H9 (cell line): ENCODE measurements around the gene DNAH12. TPM values are rescaled to one million over a fixed set of nuclear protein-coding genes. Genes with fewer than 3 reads are reported as not detected.
"Not testable (repeated sequence)": the region's sequence is repeated elsewhere in the genome, so short reads cannot be mapped to it uniquely, and the experiment has no call there.

Source experiments
- DNase-seq: peaks from one replicate; pipeline ENCODE4 v3.0.0-alpha.2; 2017
- H2AFZ ChIP-seq: one replicate; pipeline ENCODE4 v1.6.1; 2013; ENCODE audit warnings: mild to moderate bottlenecking, low read length, control low read depth, moderate library complexity
- H2AK5ac ChIP-seq: 2 replicates; pipeline ENCODE4 v1.6.1; 2013; ENCODE audit warnings: low read length, control low read depth, mixed read lengths; ENCODE audit not compliant: insufficient read length
- H2BK120ac ChIP-seq: one replicate; pipeline ENCODE4 v1.6.1; 2013; ENCODE audit warnings: low read depth, mild to moderate bottlenecking, low read length, control low read depth, inconsistent platforms; ENCODE audit not compliant: poor library complexity, severe bottlenecking
- H2BK12ac ChIP-seq: 2 replicates; pipeline ENCODE4 v1.6.1; 2013; ENCODE audit warnings: low read length, control low read depth, mixed read lengths, low read depth; ENCODE audit not compliant: insufficient read length
- H2BK15ac ChIP-seq: 2 replicates; pipeline ENCODE4 v1.6.1; 2013; ENCODE audit warnings: low read depth, low read length, control low read depth
- H2BK20ac ChIP-seq: one replicate; pipeline ENCODE4 v1.6.1; 2013; ENCODE audit warnings: low read depth, mild to moderate bottlenecking, low read length, control low read depth, inconsistent platforms; ENCODE audit not compliant: poor library complexity, severe bottlenecking
- H2BK5ac ChIP-seq: 2 replicates; pipeline ENCODE4 v1.6.1; 2013; ENCODE audit warnings: low read length, control low read depth, mixed read lengths; ENCODE audit not compliant: insufficient read length
- H3K14ac ChIP-seq: 2 replicates; pipeline ENCODE4 v1.6.1; 2013; ENCODE audit warnings: low read length, control low read depth; ENCODE audit not compliant: insufficient read depth
- H3K18ac ChIP-seq: 2 replicates; pipeline ENCODE4 v1.6.1; 2013; ENCODE audit warnings: low read depth, mild to moderate bottlenecking, mixed read lengths, low read length, control low read depth; ENCODE audit not compliant: insufficient read length
- H3K23ac ChIP-seq: 2 replicates; pipeline ENCODE4 v1.6.1; 2013; ENCODE audit warnings: low read length, control low read depth, mixed read lengths, low read depth; ENCODE audit not compliant: insufficient read length
- H3K23me2 ChIP-seq: 2 replicates; pipeline ENCODE4 v1.6.1; 2013; ENCODE audit warnings: low read depth, mild to moderate bottlenecking, mixed read lengths, low read length, control low read depth; ENCODE audit not compliant: insufficient read length, poor library complexity, severe bottlenecking
- H3K27ac ChIP-seq: 2 replicates; pipeline ENCODE4 v1.5.1; 2013; ENCODE audit warnings: low read length, control low read depth, mixed read lengths, low read depth; ENCODE audit not compliant: insufficient read length
- H3K27me3 ChIP-seq: 2 replicates; pipeline ENCODE4 v1.6.1; 2013; ENCODE audit warnings: low read length, control low read depth, inconsistent platforms; ENCODE audit not compliant: insufficient read depth
- H3K4ac ChIP-seq: 2 replicates; pipeline ENCODE4 v1.6.1; 2013; ENCODE audit warnings: low read depth, mild to moderate bottlenecking, control low read depth, inconsistent platforms, low read length, moderate library complexity
- H3K4me1 ChIP-seq: 2 replicates; pipeline ENCODE4 v1.6.1; 2013; ENCODE audit warnings: low read length, control low read depth, inconsistent platforms; ENCODE audit not compliant: insufficient read depth
- H3K4me2 ChIP-seq: 2 replicates; pipeline ENCODE4 v1.6.1; 2013; ENCODE audit warnings: low read length, control low read depth, mixed read lengths; ENCODE audit not compliant: insufficient read length, insufficient read depth
- H3K56ac ChIP-seq: 2 replicates; pipeline ENCODE4 v1.6.1; 2013; ENCODE audit warnings: low read depth, mild to moderate bottlenecking, mixed read lengths, low read length, control low read depth; ENCODE audit not compliant: insufficient read length
- H3K79me1 ChIP-seq: 2 replicates; pipeline ENCODE4 v1.6.1; 2013; ENCODE audit warnings: low read depth, mild to moderate bottlenecking, moderate library complexity, low read length, control low read depth, inconsistent platforms; ENCODE audit not compliant: insufficient read depth, poor library complexity, severe bottlenecking
- H3K79me2 ChIP-seq: 2 replicates; pipeline ENCODE4 v1.6.1; 2013; ENCODE audit warnings: low read length, control low read depth, inconsistent platforms; ENCODE audit not compliant: insufficient read depth
- H3K9ac ChIP-seq: 2 replicates; pipeline ENCODE4 v1.6.1; 2013; ENCODE audit warnings: low read length, control low read depth, mixed read lengths; ENCODE audit not compliant: insufficient read length; ENCODE audit errors: extremely low read depth
- H3K9me3 ChIP-seq: one replicate; pipeline ENCODE4 v1.6.1; 2013; ENCODE audit warnings: low read depth, low read length, inconsistent platforms; ENCODE audit not compliant: control insufficient read depth
- H3T11ph ChIP-seq: one replicate; pipeline ENCODE4 v1.6.1; 2013; ENCODE audit warnings: mild to moderate bottlenecking, low read length, control low read depth, inconsistent platforms
- H4K20me1 ChIP-seq: one replicate; pipeline ENCODE4 v1.6.1; 2013; ENCODE audit not compliant: control insufficient read depth, insufficient read length, insufficient read depth
- H4K5ac ChIP-seq: 2 replicates; pipeline ENCODE4 v1.6.1; 2013; ENCODE audit warnings: low read depth, mild to moderate bottlenecking, mixed read lengths, low read length, control low read depth; ENCODE audit not compliant: insufficient read length
- H4K8ac ChIP-seq: replicated peaks from 2 replicates; pipeline ENCODE4 v1.6.1; 2013; ENCODE audit warnings: low read length, control low read depth, mixed read lengths, low read depth; ENCODE audit not compliant: insufficient read length
- H4K91ac ChIP-seq: 2 replicates; pipeline ENCODE4 v1.6.1; 2013; ENCODE audit warnings: low read depth, mild to moderate bottlenecking, moderate library complexity, mixed read lengths, low read length, control low read depth; ENCODE audit not compliant: insufficient read length
- H3K27ac Mint-ChIP-seq, 3 experiments: 2 replicates in 2 of 3; 3 replicates in 1 of 3; pipeline ENCODE4 v1.8.0; 2020 to 2021; ENCODE audit warnings: mixed read lengths in 3 of 3, mild to moderate bottlenecking in 1 of 3, moderate library complexity in 1 of 3
- H3K27me3 Mint-ChIP-seq: 2 replicates; pipeline ENCODE4 v1.8.0; 2021; ENCODE audit warnings: low read depth, mild to moderate bottlenecking, moderate library complexity, mixed read lengths
- H3K36me3 Mint-ChIP-seq, 3 experiments: 2 replicates in 2 of 3; 3 replicates in 1 of 3; pipeline ENCODE4 v1.8.0; 2020 to 2021; ENCODE audit warnings: low read depth in 3 of 3, mixed read lengths in 3 of 3; ENCODE audit not compliant: insufficient read depth in 1 of 3
- H3K4me1 Mint-ChIP-seq, 2 experiments: 2 replicates each; pipeline ENCODE4 v1.8.0; 2020; ENCODE audit warnings: mixed read lengths in 2 of 2
- H3K4me3 Mint-ChIP-seq, 2 experiments: 2 replicates in 1 of 2; 3 replicates in 1 of 2; pipeline ENCODE4 v1.8.0; 2020 to 2021; ENCODE audit warnings: mild to moderate bottlenecking in 2 of 2, mixed read lengths in 2 of 2, moderate library complexity in 1 of 2
- H3K9me3 Mint-ChIP-seq, 2 experiments: 2 replicates in 1 of 2; 3 replicates in 1 of 2; pipeline ENCODE4 v1.8.0; 2020; ENCODE audit warnings: mild to moderate bottlenecking in 2 of 2, mixed read lengths in 2 of 2, moderate library complexity in 1 of 2
- CTCF ChIP-seq: fragments of 200-600 bp; sonication (generic); conservative IDR thresholded peaks from 3 replicates; pipeline ENCODE4 v1.8.0; 2021; ENCODE audit warnings: antibody characterized with exemption, mild to moderate bottlenecking
- WGBS: extraction: QIAGEN DNeasy Blood & Tissue Kit; methylation state at CpG from one replicate; pipeline ENCODE4 v1.1.7; 2013; ENCODE audit warnings: missing lambda C conversion rate, low lambda C conversion rate, mixed read lengths; ENCODE audit not compliant: insufficient read length; ENCODE audit errors: extremely low coverage; 5-methylcytosine and 5-hydroxymethylcytosine counted together
- total RNA-seq: library from RNA; stranded (reverse); gene quantifications from 2 replicates; pipeline ENCODE4 v1.2.1, GENCODE V29; 2021

Gene DNAH12
- total RNA-seq, 1 experiment from 2014 or later = not detected

GRCh38 chr3:57444469-57444868 is 99.7 kb downstream of the DNAH12 start:
- Histone ChIP-seq H4K5ac (no peak overlapping the region), H3K14ac (no peak overlapping the region), H2BK12ac (no peak overlapping the region), H3K9ac (no peak overlapping the region), H3K27ac (no peak overlapping the region), H2BK120ac (no peak overlapping the region), H3K4me2 (no peak overlapping the region), H2BK20ac (no peak overlapping the region), H3K18ac (no peak overlapping the region), H3K23ac (no peak overlapping the region), H2AK5ac (no peak overlapping the region), H3K27me3 (no peaks in the 10 kb centered on the region), H3K23me2 (no peaks in the 10 kb centered on the region), H2BK15ac (no peak overlapping the region), H2BK5ac (no peak overlapping the region), H2AFZ (no peak overlapping the region), H4K91ac (no peak overlapping the region), H3K4ac (no peak overlapping the region), H3T11ph (no peak overlapping the region), H3K9me3 (no peaks in the 10 kb centered on the region), H4K8ac (no peak overlapping the region), H3K79me1 (no peaks in the 10 kb centered on the region), H3K56ac (no peak overlapping the region), H3K4me1 (no peaks in the 10 kb centered on the region), H4K20me1 (no peaks in the 10 kb centered on the region), H3K79me2 (no peaks in the 10 kb centered on the region)
- WGBS = no CpG with 5 or more reads among the region's 5 CpGs
- H3K27me3 Mint-ChIP-seq = no peaks in the 10 kb centered on the region
- no peak overlapping the region for H3K27ac Mint-ChIP-seq
- TF ChIP-seq CTCF = no peak
- H3K4me1 Mint-ChIP-seq = no peaks in the 10 kb centered on the region
- H3K36me3 Mint-ChIP-seq = no peaks in the 10 kb centered on the region
- no peak for DNase-seq
- peaks cover 0 to 4% of the 10 kb centered on the region in 2 experiments; a peak in 3 of 5 replicates for H3K9me3 Mint-ChIP-seq
- H3K4me3 Mint-ChIP-seq = no peak overlapping the region

GRCh38 chr3:57440144-57440543 is 104.0 kb downstream of the DNAH12 start:
- not testable (repeated sequence) for H3K4me1 ChIP-seq, H2BK120ac ChIP-seq, H3T11ph ChIP-seq, H3K4ac ChIP-seq, H3K79me2 ChIP-seq, H3K27ac ChIP-seq, H3K27me3 ChIP-seq, H2AK5ac ChIP-seq, H3K79me1 ChIP-seq, H3K23ac ChIP-seq, H3K4me2 ChIP-seq, H4K20me1 ChIP-seq, H3K9ac ChIP-seq, H4K5ac ChIP-seq, H3K4me3 Mint-ChIP-seq, H3K27me3 Mint-ChIP-seq, H3K9me3 Mint-ChIP-seq, DNase-seq, H2BK20ac ChIP-seq, H2AFZ ChIP-seq, H2BK15ac ChIP-seq, H3K23me2 ChIP-seq, H3K56ac ChIP-seq, H3K14ac ChIP-seq, H3K4me1 Mint-ChIP-seq, H4K91ac ChIP-seq, H3K9me3 ChIP-seq, H3K18ac ChIP-seq, H2BK12ac ChIP-seq, H3K36me3 Mint-ChIP-seq, H3K27ac Mint-ChIP-seq, H4K8ac ChIP-seq, H2BK5ac ChIP-seq
